CD14-positive monocyte (primary cell): ENCODE results near the gene ESRP2. TPM values are rescaled to one million over a fixed set of nuclear protein-coding genes. Genes with fewer than 3 reads are reported as not detected.
A peak's percentile ranks its signal among the peaks of the same experiment; 100 is the strongest.

ENCODE experiments used
- DNase-seq, 3 donors: peaks; one replicate each; pipeline ENCODE4 v3.0.0-alpha.2; 2011 to 2022
- H2AFZ ChIP-seq: 2 replicates; pipeline ENCODE4 v1.6.0; 2012; ENCODE audit warnings: mild to moderate bottlenecking, low read depth, low read length, inconsistent platforms; ENCODE audit not compliant: insufficient read depth, poor library complexity, severe bottlenecking
- H3K27ac ChIP-seq, 2 donors: 1 replicate in 1 of 2; 2 replicates in 1 of 2; pipeline ENCODE4 v1.5.1; 2012 to 2013; ENCODE audit warnings: low read length in 2 of 2, control low read depth in 1 of 2, inconsistent platforms in 1 of 2, low read depth in 1 of 2, mild to moderate bottlenecking in 1 of 2
- H3K27me3 ChIP-seq, 2 donors: one replicate each; pipeline versions ENCODE4 v1.6.0 to v1.6.1; 2011 to 2013; ENCODE audit warnings: low read length in 2 of 2; ENCODE audit not compliant: control insufficient read depth in 2 of 2, insufficient read depth in 2 of 2
- H3K36me3 ChIP-seq, 2 donors: replicated peaks in 1 of 2; 1 replicate in 1 of 2; 2 replicates in 1 of 2; pipeline versions ENCODE4 v1.5.1 to v1.6.1; 2012 to 2013; ENCODE audit warnings: low read length in 2 of 2, control low read depth in 1 of 2, inconsistent platforms in 1 of 2, mild to moderate bottlenecking in 1 of 2; ENCODE audit not compliant: insufficient read depth in 2 of 2, control insufficient read depth in 1 of 2
- H3K4me1 ChIP-seq, 2 donors: 1 replicate in 1 of 2; 2 replicates in 1 of 2; pipeline versions ENCODE4 v1.5.1 to v1.6.1; 2012 to 2013; ENCODE audit warnings: low read length in 2 of 2, control low read depth in 1 of 2, inconsistent platforms in 1 of 2, mild to moderate bottlenecking in 1 of 2, moderate library complexity in 1 of 2; ENCODE audit not compliant: insufficient read depth in 2 of 2, control insufficient read depth in 1 of 2
- H3K4me2 ChIP-seq: replicated peaks from 2 replicates; pipeline ENCODE3; 2012; ENCODE audit warnings: low read length, moderate library complexity, mild to moderate bottlenecking; ENCODE audit not compliant: poor library complexity, severe bottlenecking; ENCODE audit errors: extremely low read depth
- H3K4me3 ChIP-seq, 3 experiments: fragments of 200-600 bp in 1 of 3; sonication (generic) in 1 of 3; replicated peaks in 1 of 3; 1 replicate in 2 of 3; 2 replicates in 1 of 3; pipeline ENCODE4 v1.5.1; 2011 to 2013; ENCODE audit warnings: low read length in 3 of 3, mild to moderate bottlenecking in 3 of 3, control low read depth in 2 of 3, low read depth in 2 of 3, inconsistent platforms in 1 of 3, moderate library complexity in 1 of 3
- H3K79me2 ChIP-seq: 2 replicates; pipeline ENCODE4 v1.6.0; 2012; ENCODE audit warnings: mild to moderate bottlenecking, control low read depth, inconsistent platforms, low read length, moderate library complexity; ENCODE audit not compliant: insufficient read depth
- H3K9ac ChIP-seq: 2 replicates; pipeline ENCODE4 v1.6.0; 2017; ENCODE audit warnings: low read length, mild to moderate bottlenecking; ENCODE audit not compliant: insufficient read depth, poor library complexity, severe bottlenecking
- H3K9me3 ChIP-seq, 2 donors: replicated peaks in 1 of 2; 1 replicate in 1 of 2; 2 replicates in 1 of 2; pipeline versions ENCODE4 v1.5.1 to v1.6.1; 2012 to 2013; ENCODE audit warnings: low read length in 2 of 2, control low read depth in 1 of 2; ENCODE audit not compliant: control insufficient read depth in 1 of 2, insufficient read depth in 1 of 2
- H4K20me1 ChIP-seq: 2 replicates; pipeline ENCODE4 v1.6.0; 2012; ENCODE audit warnings: mild to moderate bottlenecking, low read length, control low read depth, moderate library complexity; ENCODE audit not compliant: insufficient read depth
- H3K27ac Mint-ChIP-seq, 7 donors: one replicate each; pipeline ENCODE4 v1.8.0; 2020; ENCODE audit warnings: mild to moderate bottlenecking in 7 of 7, mixed read lengths in 7 of 7, moderate library complexity in 6 of 7, inconsistent platforms in 2 of 7
- H3K27me3 Mint-ChIP-seq, 3 donors: one replicate each; pipeline ENCODE4 v1.8.0; 2021 to 2022; ENCODE audit warnings: low read depth in 3 of 3, mild to moderate bottlenecking in 3 of 3, mixed read lengths in 3 of 3, moderate library complexity in 3 of 3, inconsistent platforms in 1 of 3
- H3K36me3 Mint-ChIP-seq, 2 donors: one replicate each; pipeline ENCODE4 v1.8.0; 2020; ENCODE audit warnings: mixed read lengths in 2 of 2, inconsistent platforms in 1 of 2, mild to moderate bottlenecking in 1 of 2
- H3K4me1 Mint-ChIP-seq: one replicate; pipeline ENCODE4 v1.8.0; 2020; ENCODE audit warnings: mild to moderate bottlenecking, mixed read lengths
- H3K4me3 Mint-ChIP-seq, 2 donors: one replicate each; pipeline ENCODE4 v1.8.0; 2020; ENCODE audit warnings: mild to moderate bottlenecking in 2 of 2, mixed read lengths in 2 of 2, moderate library complexity in 1 of 2
- H3K9me3 Mint-ChIP-seq, 7 donors: one replicate each; pipeline ENCODE4 v1.8.0; 2020 to 2022; ENCODE audit warnings: mixed read lengths in 7 of 7, mild to moderate bottlenecking in 6 of 7, moderate library complexity in 6 of 7, inconsistent platforms in 2 of 7
- WGBS: methylation state at CpG from one replicate; pipeline ENCODE4 v1.1.5; 2013; ENCODE audit warnings: missing lambda C conversion rate; ENCODE audit not compliant: insufficient coverage; 5-methylcytosine and 5-hydroxymethylcytosine counted together
- intact Hi-C, 2 donors: fragments of 100-400 bp; cut with micrococcal nuclease; formaldehyde crosslinking; loops; one replicate each; pipeline versions ENCODE4 v1.15.0 to v1.15.1; 2023
- polyA plus RNA-seq, 3 donors: library from polyadenylated mRNA; depleted of rRNA in 1 of 3; unstranded in 2 of 3; stranded (reverse) in 1 of 3; fragments of 300-500 nt in 2 of 3; fragments of >200 nt in 1 of 3; fragmentation: Illumina TruSeq in 2 of 3; gene quantifications; 1 replicate in 2 of 3; 2 replicates in 1 of 3; pipeline ENCODE4 v1.2.3, GENCODE V29; 2012 to 2021
- TF ChIP-seq, protein P1 (sequence below): fragments of 200-600 bp; IDR thresholded peaks from one replicate; pipeline ENCODE4 v1.8.0; 2022; ENCODE audit warnings: antibody characterized with exemption, mild to moderate bottlenecking

Gene ESRP2
- polyA plus RNA-seq, 3 donors, result not detected

DNA sequence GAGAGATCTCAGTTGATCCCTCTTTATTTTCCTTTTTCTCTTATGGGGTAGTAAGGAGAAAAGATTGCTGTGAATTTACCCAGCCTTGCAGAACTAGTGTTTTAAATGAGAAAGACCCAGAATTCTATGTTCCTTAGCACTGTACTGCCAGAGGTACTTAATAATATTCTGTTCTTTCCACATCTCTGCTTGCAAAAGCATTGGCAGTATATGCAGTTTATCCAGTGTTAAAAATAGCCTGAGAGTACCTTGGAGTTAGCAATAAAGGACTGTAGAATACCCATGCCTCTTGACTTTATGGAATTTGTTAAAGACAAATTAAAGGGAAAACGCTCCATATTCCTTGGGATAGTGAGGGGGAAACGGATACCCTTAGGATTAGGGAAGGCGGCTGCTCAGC lies 40.3 kb upstream of the ESRP2 start:
- Histone ChIP-seq H2AFZ (no peak overlapping the region), H3K4me3 (no peak overlapping the region), H3K79me2 (peaks cover 22% of the 10 kb centered on the region), H3K36me3 (peaks cover 16 to 57% of the 10 kb centered on the region in 2 donors), H4K20me1 (peaks cover 32% of the 10 kb centered on the region), H3K4me2 (no peak overlapping the region), H3K9me3 (no peaks in the 10 kb centered on the region), H3K27ac (no peak overlapping the region), H3K27me3 (no peaks in the 10 kb centered on the region), H3K4me1 (no peaks in the 10 kb centered on the region), H3K9ac (no peak overlapping the region)
- Mint-ChIP-seq H3K4me3 (no peak overlapping the region), H3K27ac (no peak overlapping the region), H3K4me1 (peaks cover 10% of the 10 kb centered on the region), H3K36me3 (peaks cover 43 to 68% of the 10 kb centered on the region in 2 donors), H3K9me3 (no peaks in the 10 kb centered on the region), H3K27me3 (peaks cover 0 to 1% (median 0%) of the 10 kb centered on the region in 3 donors)
- intact Hi-C loops, result no loop called here
- TF ChIP-seq, protein P1, sequence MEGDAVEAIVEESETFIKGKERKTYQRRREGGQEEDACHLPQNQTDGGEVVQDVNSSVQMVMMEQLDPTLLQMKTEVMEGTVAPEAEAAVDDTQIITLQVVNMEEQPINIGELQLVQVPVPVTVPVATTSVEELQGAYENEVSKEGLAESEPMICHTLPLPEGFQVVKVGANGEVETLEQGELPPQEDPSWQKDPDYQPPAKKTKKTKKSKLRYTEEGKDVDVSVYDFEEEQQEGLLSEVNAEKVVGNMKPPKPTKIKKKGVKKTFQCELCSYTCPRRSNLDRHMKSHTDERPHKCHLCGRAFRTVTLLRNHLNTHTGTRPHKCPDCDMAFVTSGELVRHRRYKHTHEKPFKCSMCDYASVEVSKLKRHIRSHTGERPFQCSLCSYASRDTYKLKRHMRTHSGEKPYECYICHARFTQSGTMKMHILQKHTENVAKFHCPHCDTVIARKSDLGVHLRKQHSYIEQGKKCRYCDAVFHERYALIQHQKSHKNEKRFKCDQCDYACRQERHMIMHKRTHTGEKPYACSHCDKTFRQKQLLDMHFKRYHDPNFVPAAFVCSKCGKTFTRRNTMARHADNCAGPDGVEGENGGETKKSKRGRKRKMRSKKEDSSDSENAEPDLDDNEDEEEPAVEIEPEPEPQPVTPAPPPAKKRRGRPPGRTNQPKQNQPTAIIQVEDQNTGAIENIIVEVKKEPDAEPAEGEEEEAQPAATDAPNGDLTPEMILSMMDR, result no peak
- WGBS, result no CpG with 5 or more reads among the region's 3 CpGs
- DNase-seq, result no peak

DNA sequence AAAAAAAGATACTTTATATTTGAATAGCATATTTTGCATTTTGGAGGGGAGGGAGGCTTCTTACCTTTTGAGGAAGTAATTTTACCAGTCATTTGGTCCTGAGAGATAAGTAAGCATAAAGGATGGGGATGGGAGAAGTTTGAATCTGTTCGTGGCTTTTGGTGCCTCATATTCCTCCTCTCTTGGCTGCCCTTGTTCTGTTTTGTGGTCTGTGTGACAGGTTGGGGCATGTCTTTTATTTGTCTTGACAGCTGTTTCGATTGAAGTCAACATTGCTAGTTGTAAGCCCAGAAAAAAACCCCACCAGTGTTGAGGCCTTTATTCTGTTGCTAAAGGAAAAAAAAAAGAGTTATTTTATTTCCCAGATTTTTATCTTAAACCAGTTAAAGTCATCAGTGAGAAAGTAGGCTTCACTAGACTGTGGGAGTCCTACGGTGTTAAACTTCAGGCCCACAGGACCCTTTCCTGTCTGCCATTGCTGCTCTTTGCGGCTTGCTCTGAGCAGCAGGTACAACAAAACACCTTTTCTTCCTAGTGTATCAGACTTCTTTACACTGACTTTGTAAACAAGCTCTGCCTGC lies 39.8 kb upstream of the ESRP2 start:
- H4K20me1 ChIP-seq, result peaks cover 37% of the 10 kb centered on the region
- 57% methylated on average over 1 of the region's 4 CpGs for WGBS
- DNase-seq, result no peak

More for the DNA sequence above, 39.8 kb upstream of the ESRP2 start:
- intact Hi-C loops, result no loop called here
- TF ChIP-seq, protein P1, result no peak
- Histone ChIP-seq H3K4me3 (no peak overlapping the region), H2AFZ (no peak overlapping the region), H3K4me1 (no peaks in the 10 kb centered on the region), H3K9ac (no peak overlapping the region), H3K9me3 (no peaks in the 10 kb centered on the region), H3K27ac (no peak overlapping the region), H3K79me2 (peaks cover 27% of the 10 kb centered on the region), H3K4me2 (no peak overlapping the region), H3K36me3 (peaks cover 14 to 59% of the 10 kb centered on the region in 2 donors), H3K27me3 (no peaks in the 10 kb centered on the region)
- Mint-ChIP-seq H3K36me3 (peaks cover 41 to 68% of the 10 kb centered on the region in 2 donors), H3K27me3 (peaks cover 0 to 1% (median 0%) of the 10 kb centered on the region in 3 donors), H3K27ac (peak overlapping the region in 1 of 7 donors; percentile 76), H3K4me1 (peaks cover 10% of the 10 kb centered on the region), H3K4me3 (no peak overlapping the region), H3K9me3 (no peaks in the 10 kb centered on the region)
